ENCODE measurements around the gene C16orf87. TPM values are rescaled to one million over a fixed set of nuclear protein-coding genes. Genes with fewer than 3 reads are reported as not detected.

The C16orf87 gene
- total and polyA plus RNA-seq, 11 donors, result 5.1 to 15.8 (median 13.6) TPM

- Histone ChIP-seq H3K9me3 (no peaks in the 10 kb centered on the region), H3K4me3 (no peak overlapping the region), H3K36me3 (no peaks in the 10 kb centered on the region), H3K27ac (no peak overlapping the region), H3K27me3 (no peaks in the 10 kb centered on the region), H3K4me1 (peaks cover 0 to 31% (median 6%) of the 10 kb centered on the region in 12 donors)
- 81 to 93% (median 92%) methylated on average over 7 of the region's 7 CpGs for WGBS, 4 donors
- DNase-seq, result no peak
- no peak for ATAC-seq
- TF ChIP-seq CTCF (IDR thresholded peaks at IDR 0.05), result no peak
- TF ChIP-seq POLR2A (IDR thresholded peaks at IDR 0.05), result no peak
- intact Hi-C loops (cut with DNase I), result loop anchor here in 2 of 10 donors (2.0 to 5.0 kb wide), 2 partner anchors 146 kb away; partner anchors contain the start of genes ORC6 (in 1 of the 2) and VPS35 (in 1 of the 2)
Observed at GRCh38 chr16:46832757-46833459, 1.9 kb upstream of the C16orf87 start.

- intact Hi-C loops (cut with DNase I), result loop anchor here in 1 of 10 donors (5.0 kb wide), 1 partner anchor 143 kb away; the partner anchor contains the start of genes ORC6 and VPS35
- H3K27me3 ChIP-seq, result no peaks in the 10 kb centered on the region
- H3K4me1 ChIP-seq, result peaks cover 0 to 24% (median 6%) of the 10 kb centered on the region in 12 donors
- H3K9me3 ChIP-seq, result no peaks in the 10 kb centered on the region
- peak in 3 of 4 donors; percentile 33 to 67 (median 55) for ATAC-seq
- WGBS, 4 donors, result 0 to 1% (median 0%) methylated on average over 13 to 45 of the region's 45 CpGs
- peak in 4 of 5 donors; percentile 33 to 71 (median 47) for DNase-seq
- H3K27ac ChIP-seq, result peak overlapping the region; percentile 62 to 93 (median 90)
- no peaks in the 10 kb centered on the region for H3K36me3 ChIP-seq
- H3K4me3 ChIP-seq, result peak overlapping the region; percentile 62 to 97 (median 90)
- TF ChIP-seq POLR2A (IDR thresholded peaks at IDR 0.05) (no peak), CTCF (IDR thresholded peaks at IDR 0.05) (peak in 1 of 12 donors; percentile 6)
Observed at GRCh38 chr16:46830417-46830901, 521 bp downstream of the C16orf87 start.

- TF ChIP-seq CTCF (IDR thresholded peaks at IDR 0.05) (no peak), POLR2A (IDR thresholded peaks at IDR 0.05) (no peak)
- 98 to 100% (median 99%) methylated on average over 2 of the region's 2 CpGs for WGBS, 4 donors
- H3K9me3 ChIP-seq, result no peaks in the 10 kb centered on the region
- no peak overlapping the region for H3K27ac ChIP-seq
- no peak overlapping the region for H3K4me3 ChIP-seq
- intact Hi-C loops (cut with DNase I), result no loop called here
- H3K4me1 ChIP-seq, result peaks cover 0 to 24% (median 6%) of the 10 kb centered on the region in 12 donors
- DNase-seq, result no peak
- ATAC-seq, result no peak
- peaks cover 0 to 4% (median 0%) of the 10 kb centered on the region in 9 donors for H3K36me3 ChIP-seq
- H3K27me3 ChIP-seq, result no peaks in the 10 kb centered on the region
Observed at GRCh38 chr16:46828943-46829342, 2.0 kb downstream of the C16orf87 start.

- no peaks in the 10 kb centered on the region for H3K9me3 ChIP-seq
- peaks cover 0 to 24% (median 6%) of the 10 kb centered on the region in 12 donors for H3K4me1 ChIP-seq
- ATAC-seq, result no peak
- H3K27ac ChIP-seq, result no peak overlapping the region
- intact Hi-C loops (cut with DNase I), result no loop called here
- H3K27me3 ChIP-seq, result no peaks in the 10 kb centered on the region
- H3K36me3 ChIP-seq, result peaks cover 0 to 10% (median 0%) of the 10 kb centered on the region in 9 donors
- H3K4me3 ChIP-seq, result no peak overlapping the region
- no peak for DNase-seq
- no peak for TF ChIP-seq CTCF (IDR thresholded peaks at IDR 0.05)
- no peak for TF ChIP-seq POLR2A (IDR thresholded peaks at IDR 0.05)
Observed at GRCh38 chr16:46828292-46828691, 2.7 kb downstream of the C16orf87 start.

Data from heart left ventricle (tissue), 16 donors.